Bronchial epithelial cell (primary cell): ENCODE data around the gene CDH12. TPM values are rescaled to one million over a fixed set of nuclear protein-coding genes. Genes with fewer than 3 reads are reported as not detected.
A peak's percentile ranks its signal among the peaks of the same experiment; 100 is the strongest.

Experiments used
- DNase-seq: peaks from one replicate; pipeline ENCODE4 v3.0.0-alpha.2; 2010; ENCODE audit warnings: low read depth
- FAIRE-seq: peaks from 2 replicates; lab custom pipeline; 2011; peaks lifted over from hg19 to GRCh38; lab: Jason Lieb, UNC
- H3K27me3 ChIP-seq: 2 replicates; pipeline ENCODE4 v1.5.1; 2011; ENCODE audit warnings: low read length; ENCODE audit not compliant: control insufficient read depth, insufficient read depth
- H3K36me3 ChIP-seq: 2 replicates; pipeline ENCODE4 v1.5.1; 2011; ENCODE audit warnings: low read length; ENCODE audit not compliant: control insufficient read depth, insufficient read depth
- H3K4me3 ChIP-seq: 2 replicates; pipeline ENCODE4 v1.5.1; 2011; ENCODE audit warnings: mild to moderate bottlenecking, low read depth, low read length, control low read depth
- total RNA-seq: library from RNA; depleted of rRNA; stranded (reverse); fragments of >200 nt; gene quantifications from 2 replicates; pipeline ENCODE4 v1.2.1, GENCODE V29; 2014
- TF ChIP-seq, protein P1 (sequence below): IDR thresholded peaks from 2 replicates; pipeline ENCODE4 v1.5.1; 2011; ENCODE audit warnings: mild to moderate bottlenecking, moderate library complexity, low read length, control low read depth, inconsistent platforms; ENCODE audit not compliant: insufficient read depth, severe bottlenecking

Gene CDH12
- total RNA-seq, 1 donor from 2014 or later = not detected

DNA sequence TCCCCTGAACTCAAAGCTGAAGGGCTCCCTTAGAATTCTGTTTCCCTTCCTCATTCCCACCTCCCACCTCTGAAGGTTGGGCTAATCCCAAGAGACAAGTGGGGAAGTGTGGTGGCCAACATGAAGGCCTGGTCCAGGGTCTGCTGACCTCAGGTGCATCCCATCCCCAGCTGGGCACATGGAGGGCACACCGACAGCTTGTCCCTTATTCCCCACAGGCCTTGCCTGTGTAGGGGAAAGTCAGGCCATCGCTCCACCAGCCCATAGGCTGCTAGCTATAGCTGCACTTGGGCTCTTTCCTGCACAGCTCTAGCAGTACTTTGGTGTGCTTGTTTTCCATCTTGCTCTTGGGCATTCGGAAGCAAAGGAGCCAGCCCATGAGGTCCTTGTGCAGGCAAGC lies 247.7 kb downstream of the CDH12 start:
- H3K36me3 ChIP-seq = no peaks in the 10 kb centered on the region
- no peak for DNase-seq
- no peaks in the 10 kb centered on the region for H3K27me3 ChIP-seq
- FAIRE-seq = no peak
- H3K4me3 ChIP-seq = no peak overlapping the region
- TF ChIP-seq, protein P1, sequence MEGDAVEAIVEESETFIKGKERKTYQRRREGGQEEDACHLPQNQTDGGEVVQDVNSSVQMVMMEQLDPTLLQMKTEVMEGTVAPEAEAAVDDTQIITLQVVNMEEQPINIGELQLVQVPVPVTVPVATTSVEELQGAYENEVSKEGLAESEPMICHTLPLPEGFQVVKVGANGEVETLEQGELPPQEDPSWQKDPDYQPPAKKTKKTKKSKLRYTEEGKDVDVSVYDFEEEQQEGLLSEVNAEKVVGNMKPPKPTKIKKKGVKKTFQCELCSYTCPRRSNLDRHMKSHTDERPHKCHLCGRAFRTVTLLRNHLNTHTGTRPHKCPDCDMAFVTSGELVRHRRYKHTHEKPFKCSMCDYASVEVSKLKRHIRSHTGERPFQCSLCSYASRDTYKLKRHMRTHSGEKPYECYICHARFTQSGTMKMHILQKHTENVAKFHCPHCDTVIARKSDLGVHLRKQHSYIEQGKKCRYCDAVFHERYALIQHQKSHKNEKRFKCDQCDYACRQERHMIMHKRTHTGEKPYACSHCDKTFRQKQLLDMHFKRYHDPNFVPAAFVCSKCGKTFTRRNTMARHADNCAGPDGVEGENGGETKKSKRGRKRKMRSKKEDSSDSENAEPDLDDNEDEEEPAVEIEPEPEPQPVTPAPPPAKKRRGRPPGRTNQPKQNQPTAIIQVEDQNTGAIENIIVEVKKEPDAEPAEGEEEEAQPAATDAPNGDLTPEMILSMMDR = no peak

DNA sequence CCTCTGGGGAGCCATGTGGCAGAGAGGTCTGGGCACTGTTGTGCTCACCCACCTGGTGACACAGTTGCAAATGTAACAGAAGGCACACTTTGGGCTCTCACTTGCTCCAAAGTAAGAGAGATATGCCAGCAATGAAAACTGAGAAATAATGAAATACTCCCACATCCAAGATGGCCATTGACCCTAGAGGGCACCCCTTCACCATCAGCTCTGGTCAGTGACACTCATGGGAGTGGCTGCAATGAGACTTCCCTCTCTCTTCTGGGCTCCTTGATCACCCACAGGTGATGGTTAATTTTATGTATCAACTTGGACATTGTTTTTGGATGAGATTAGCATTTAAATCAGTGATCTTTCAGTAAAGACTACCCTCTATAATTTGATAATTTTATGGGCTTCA lies 248.4 kb downstream of the CDH12 start:
- H3K27me3 ChIP-seq = no peaks in the 10 kb centered on the region
- H3K36me3 ChIP-seq = no peaks in the 10 kb centered on the region
- TF ChIP-seq, protein P1 = no peak
- no peak for FAIRE-seq
- DNase-seq = no peak
- H3K4me3 ChIP-seq = no peak overlapping the region

DNA sequence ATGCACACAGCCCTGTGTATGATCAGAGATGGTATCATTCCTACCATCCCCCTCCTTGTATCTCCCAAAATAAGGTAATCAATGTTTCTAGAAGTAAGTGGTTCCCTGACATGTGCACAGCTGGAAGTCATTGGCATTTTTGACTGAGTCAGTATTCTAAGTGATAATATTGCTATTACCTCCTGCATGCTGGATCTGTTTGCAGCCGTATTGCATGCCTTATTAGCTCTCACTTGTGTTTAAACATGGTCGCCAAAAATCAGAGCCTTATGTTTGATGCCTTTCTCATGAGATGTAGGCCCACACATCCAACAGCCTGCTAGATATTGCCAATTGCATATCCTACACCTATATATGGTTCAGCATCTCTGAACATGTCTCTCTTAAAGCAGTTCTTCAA lies 254.3 kb downstream of the CDH12 start:
- no peak for FAIRE-seq
- H3K27me3 ChIP-seq = no peaks in the 10 kb centered on the region
- no peaks in the 10 kb centered on the region for H3K36me3 ChIP-seq
- no peak overlapping the region for H3K4me3 ChIP-seq
- TF ChIP-seq, protein P1 = no peak
- no peak for DNase-seq

DNA sequence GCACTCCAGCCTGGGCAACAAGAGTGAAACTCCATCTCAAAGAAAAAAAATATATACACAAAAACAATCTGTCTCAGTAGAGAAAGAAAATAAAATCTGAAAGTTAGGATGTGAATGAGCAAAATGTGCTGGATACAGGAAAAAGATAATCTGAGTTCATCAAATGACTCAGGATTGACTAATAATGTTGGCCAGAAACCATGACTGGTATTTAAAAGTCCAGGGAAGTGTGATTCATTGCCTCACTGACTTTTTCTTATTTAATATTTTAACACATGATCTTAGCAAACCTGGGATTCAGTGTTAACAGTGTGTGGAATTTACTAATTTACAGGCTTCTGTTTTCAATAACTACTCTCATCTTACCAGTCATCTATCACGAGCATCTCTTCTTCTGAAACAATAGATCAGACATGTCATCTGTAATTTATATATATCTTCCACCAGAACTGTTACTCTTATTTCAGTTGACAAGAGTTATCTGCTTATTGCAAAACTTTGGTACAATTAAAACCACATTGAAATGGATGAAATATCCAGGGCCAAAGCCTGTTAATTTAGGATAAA lies 256.7 kb downstream of the CDH12 start:
- TF ChIP-seq, protein P1 = no peak
- H3K4me3 ChIP-seq = no peak overlapping the region
- no peaks in the 10 kb centered on the region for H3K27me3 ChIP-seq
- DNase-seq = peak; percentile 88
- no peaks in the 10 kb centered on the region for H3K36me3 ChIP-seq
- FAIRE-seq = no peak

DNA sequence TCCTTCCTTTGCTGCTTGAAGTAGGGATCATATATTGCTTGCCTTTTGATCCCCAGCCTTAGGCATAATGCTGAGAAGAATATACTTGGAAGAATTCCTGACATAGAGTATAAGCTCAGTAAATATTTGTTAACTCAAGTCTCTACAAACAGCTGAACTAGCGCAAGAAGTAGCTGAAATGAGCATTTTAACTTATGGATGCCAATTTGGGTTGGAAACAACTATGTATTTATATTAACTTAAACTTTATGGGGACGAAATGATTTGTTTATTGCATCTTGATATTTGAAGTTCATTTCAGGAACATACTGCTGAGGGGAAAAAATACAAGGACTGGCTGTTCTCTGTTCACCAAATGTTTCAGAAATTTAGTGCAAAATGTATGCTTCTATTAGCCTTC lies 258.7 kb downstream of the CDH12 start:
- H3K36me3 ChIP-seq = no peaks in the 10 kb centered on the region
- no peaks in the 10 kb centered on the region for H3K27me3 ChIP-seq
- no peak for FAIRE-seq
- H3K4me3 ChIP-seq = no peak overlapping the region
- no peak for DNase-seq
- TF ChIP-seq, protein P1 = no peak

DNA sequence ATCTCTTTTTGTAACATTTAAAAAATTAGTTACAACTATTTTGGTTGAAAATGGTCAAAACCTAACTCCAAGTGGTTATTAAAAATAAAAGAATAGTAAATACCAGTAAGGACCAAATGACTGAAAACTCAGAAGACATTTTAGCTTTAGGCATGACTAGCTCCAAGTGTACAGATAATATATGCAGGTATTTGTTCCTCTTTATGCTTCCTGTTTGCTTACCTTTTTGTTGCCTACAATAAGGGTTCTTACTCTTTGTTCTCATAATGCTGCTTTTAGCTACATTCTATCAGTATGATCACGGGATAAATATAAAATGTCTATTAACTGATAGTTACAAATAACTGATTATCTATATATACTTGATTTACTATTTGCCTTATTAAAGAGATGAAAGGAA lies 259.6 kb downstream of the CDH12 start:
- FAIRE-seq = no peak
- H3K4me3 ChIP-seq = no peak overlapping the region
- TF ChIP-seq, protein P1 = no peak
- no peak for DNase-seq
- no peaks in the 10 kb centered on the region for H3K36me3 ChIP-seq
- H3K27me3 ChIP-seq = no peaks in the 10 kb centered on the region
